ENCODE data around the gene BCL2L13. TPM values are rescaled to one million over a fixed set of nuclear protein-coding genes. Genes with fewer than 3 reads are reported as not detected.

Gene BCL2L13
- total RNA-seq, 1 experiment from 2014 or later: 52.9 TPM

DNA sequence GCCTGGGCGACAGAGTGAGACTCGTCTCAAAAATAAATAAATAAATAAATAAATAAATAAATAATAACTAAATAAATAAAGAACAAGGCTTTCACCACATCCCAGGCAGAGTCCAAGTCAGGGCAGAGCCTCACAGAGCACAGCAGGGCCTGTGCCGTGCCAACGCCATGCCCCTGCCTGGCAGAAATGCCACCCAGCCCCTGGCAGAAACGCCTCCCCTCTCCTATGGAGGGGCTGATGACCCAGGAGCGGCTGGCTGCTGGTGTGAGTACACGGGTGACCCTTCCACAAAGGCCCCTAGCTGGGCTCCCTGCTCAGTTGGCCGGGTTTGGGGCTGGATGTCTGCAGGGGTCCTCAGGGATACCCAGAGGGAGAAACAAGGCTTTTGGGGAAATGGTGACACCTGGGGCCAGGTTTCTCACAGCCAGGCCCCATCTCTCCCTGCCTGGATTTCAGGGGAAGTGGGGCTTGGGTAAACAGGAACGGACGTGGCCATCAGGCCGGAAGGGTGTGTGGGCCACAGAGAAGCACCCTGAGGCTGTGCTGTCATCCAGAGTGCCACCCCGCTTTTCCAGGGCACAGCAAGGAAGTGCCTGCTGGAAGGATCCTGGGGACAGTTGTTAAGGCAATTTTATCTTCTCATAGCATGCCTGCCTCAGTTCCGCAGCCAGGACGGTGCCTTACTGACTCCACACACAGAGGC lies 130.6 kb downstream of the BCL2L13 start:
- no peak for DNase-seq (ENCODE audit: low spot score)
- Histone ChIP-seq H3K4me3 (ENCODE audit: low read depth, low read length, poor library complexity, severe bottlenecking) (no peak overlapping the region), H3K9me3 (ENCODE audit: low read depth, low read length, poor library complexity, severe bottlenecking) (no peaks in the 10 kb centered on the region), H3K36me3 (ENCODE audit: insufficient read depth, low read length, poor library complexity, severe bottlenecking) (no peaks in the 10 kb centered on the region), H3K27me3 (replicated peaks; ENCODE audit: insufficient read depth, low read depth, low read length, poor library complexity) (no peaks in the 10 kb centered on the region), H3K4me1 (ENCODE audit: insufficient read depth, low read length, poor library complexity, severe bottlenecking) (peaks cover 6% of the 10 kb centered on the region), H3K27ac (ENCODE audit: low read depth, low read length, poor library complexity, severe bottlenecking) (no peak overlapping the region)
- no peak for TF ChIP-seq EZH2 (IDR thresholded peaks at IDR 0.05; ENCODE audit: borderline replicate concordance, low read depth, low read length, poor library complexity, severe bottlenecking)
- TF ChIP-seq, protein P1, sequence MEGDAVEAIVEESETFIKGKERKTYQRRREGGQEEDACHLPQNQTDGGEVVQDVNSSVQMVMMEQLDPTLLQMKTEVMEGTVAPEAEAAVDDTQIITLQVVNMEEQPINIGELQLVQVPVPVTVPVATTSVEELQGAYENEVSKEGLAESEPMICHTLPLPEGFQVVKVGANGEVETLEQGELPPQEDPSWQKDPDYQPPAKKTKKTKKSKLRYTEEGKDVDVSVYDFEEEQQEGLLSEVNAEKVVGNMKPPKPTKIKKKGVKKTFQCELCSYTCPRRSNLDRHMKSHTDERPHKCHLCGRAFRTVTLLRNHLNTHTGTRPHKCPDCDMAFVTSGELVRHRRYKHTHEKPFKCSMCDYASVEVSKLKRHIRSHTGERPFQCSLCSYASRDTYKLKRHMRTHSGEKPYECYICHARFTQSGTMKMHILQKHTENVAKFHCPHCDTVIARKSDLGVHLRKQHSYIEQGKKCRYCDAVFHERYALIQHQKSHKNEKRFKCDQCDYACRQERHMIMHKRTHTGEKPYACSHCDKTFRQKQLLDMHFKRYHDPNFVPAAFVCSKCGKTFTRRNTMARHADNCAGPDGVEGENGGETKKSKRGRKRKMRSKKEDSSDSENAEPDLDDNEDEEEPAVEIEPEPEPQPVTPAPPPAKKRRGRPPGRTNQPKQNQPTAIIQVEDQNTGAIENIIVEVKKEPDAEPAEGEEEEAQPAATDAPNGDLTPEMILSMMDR (conservative IDR thresholded peaks at IDR 0.05; ENCODE audit: low read depth, low read length): no peak
- ChIA-PET CTCF (no interaction called here), POLR2A (ENCODE audit: low non-redundant PET) (no interaction called here)
- intact Hi-C loops (cut with micrococcal nuclease; ENCODE audit: unreplicated experiment): no loop called here
- no TSS peak for BruUV-seq (replicated peaks)

DNA sequence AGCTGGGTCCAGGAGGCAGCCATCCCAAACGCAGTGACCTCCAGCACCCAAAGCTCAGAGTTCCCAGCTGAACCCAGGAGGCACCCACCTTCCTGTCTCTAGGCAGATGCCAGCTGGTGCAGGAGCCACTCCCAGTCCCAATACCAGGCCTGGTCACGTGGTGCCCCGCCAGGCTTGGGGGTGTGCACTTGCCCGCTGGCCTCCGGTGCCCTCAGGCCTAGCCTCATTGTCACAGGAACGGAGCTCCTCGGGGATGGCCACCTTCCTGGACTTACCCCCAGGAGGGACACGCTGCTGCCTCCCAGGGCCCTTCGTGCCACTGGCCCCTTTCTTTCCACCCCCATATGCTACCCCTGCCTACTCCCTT lies 131.1 kb downstream of the BCL2L13 start:
- intact Hi-C loops (cut with micrococcal nuclease; ENCODE audit: unreplicated experiment): no loop called here

DNA sequence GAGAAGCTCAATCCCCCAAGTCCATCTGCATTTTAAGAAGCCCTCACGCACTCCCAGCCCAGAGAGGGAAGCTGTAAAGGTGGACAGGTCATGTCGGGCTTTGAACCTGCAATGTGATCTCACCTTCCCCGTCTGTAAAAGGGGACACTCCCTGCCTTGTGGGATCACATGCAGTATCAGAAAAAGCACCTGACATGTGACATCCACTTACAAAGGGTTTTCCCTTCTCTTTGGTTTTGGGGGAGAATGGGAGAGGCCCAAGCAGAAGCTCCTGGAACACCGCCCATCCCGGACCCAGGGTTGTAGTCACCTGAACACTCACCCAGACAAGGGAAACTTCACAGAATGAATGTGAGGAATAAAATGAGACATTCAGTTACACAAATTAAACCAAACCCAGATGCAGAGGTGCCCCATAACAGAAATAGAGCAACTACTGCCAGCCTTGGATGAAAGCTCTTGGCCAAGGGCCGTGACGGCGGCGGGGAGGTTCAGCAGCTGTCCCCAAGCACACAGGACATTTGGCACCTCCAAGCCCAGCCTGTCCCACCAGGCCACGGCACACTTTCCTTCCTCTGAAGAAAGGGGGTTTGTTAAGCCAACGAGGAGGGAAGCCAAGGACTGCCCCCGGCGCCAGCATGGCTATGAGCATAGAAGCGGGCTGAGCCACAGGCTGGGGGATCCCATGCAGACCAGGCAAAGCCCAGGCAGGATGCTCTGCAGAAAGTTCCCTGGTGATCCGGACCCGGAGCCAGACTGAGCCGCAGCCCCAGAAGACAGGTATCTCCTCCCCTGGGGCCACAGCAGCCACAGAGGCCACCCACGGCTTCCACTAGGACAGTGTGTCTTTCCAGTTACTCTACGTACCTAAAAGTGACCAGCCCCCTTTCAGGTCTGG lies 131.9 kb downstream of the BCL2L13 start:
- no peak for DNase-seq (ENCODE audit: low spot score)
- POLR2A ChIA-PET (ENCODE audit: low non-redundant PET): no interaction called here
- TF ChIP-seq EZH2 (IDR thresholded peaks at IDR 0.05; ENCODE audit: borderline replicate concordance, low read depth, low read length, poor library complexity, severe bottlenecking): no peak
- TF ChIP-seq, protein P1 (conservative IDR thresholded peaks at IDR 0.05; ENCODE audit: low read depth, low read length): no peak
- H3K36me3 ChIP-seq (ENCODE audit: insufficient read depth, low read length, poor library complexity, severe bottlenecking): no peaks in the 10 kb centered on the region
- H3K27me3 ChIP-seq (replicated peaks; ENCODE audit: insufficient read depth, low read depth, low read length, poor library complexity): no peaks in the 10 kb centered on the region
- no peak overlapping the region for H3K4me3 ChIP-seq (ENCODE audit: low read depth, low read length, poor library complexity, severe bottlenecking)
- peaks cover 11% of the 10 kb centered on the region for H3K4me1 ChIP-seq (ENCODE audit: insufficient read depth, low read length, poor library complexity, severe bottlenecking)
- intact Hi-C loops (cut with micrococcal nuclease; ENCODE audit: unreplicated experiment): no loop called here
- no TSS peak for BruUV-seq (replicated peaks)
- no peaks in the 10 kb centered on the region for H3K9me3 ChIP-seq (ENCODE audit: low read depth, low read length, poor library complexity, severe bottlenecking)
- CTCF ChIA-PET: no interaction called here
- H3K27ac ChIP-seq (ENCODE audit: low read depth, low read length, poor library complexity, severe bottlenecking): no peak overlapping the region

More for the DNA sequence above, 131.1 kb downstream of the BCL2L13 start:
- BruUV-seq (replicated peaks): no TSS peak
- no peak for TF ChIP-seq EZH2 (IDR thresholded peaks at IDR 0.05; ENCODE audit: borderline replicate concordance, low read depth, low read length, poor library complexity, severe bottlenecking)
- TF ChIP-seq, protein P1 (conservative IDR thresholded peaks at IDR 0.05; ENCODE audit: low read depth, low read length): no peak
- H3K4me1 ChIP-seq (ENCODE audit: insufficient read depth, low read length, poor library complexity, severe bottlenecking): peaks cover 9% of the 10 kb centered on the region
- H3K27ac ChIP-seq (ENCODE audit: low read depth, low read length, poor library complexity, severe bottlenecking): no peak overlapping the region
- no peak overlapping the region for H3K4me3 ChIP-seq (ENCODE audit: low read depth, low read length, poor library complexity, severe bottlenecking)
- H3K27me3 ChIP-seq (replicated peaks; ENCODE audit: insufficient read depth, low read depth, low read length, poor library complexity): no peaks in the 10 kb centered on the region
- POLR2A ChIA-PET (ENCODE audit: low non-redundant PET): no interaction called here
- CTCF ChIA-PET: no interaction called here
- DNase-seq (ENCODE audit: low spot score): no peak
- H3K36me3 ChIP-seq (ENCODE audit: insufficient read depth, low read length, poor library complexity, severe bottlenecking): no peaks in the 10 kb centered on the region
- no peaks in the 10 kb centered on the region for H3K9me3 ChIP-seq (ENCODE audit: low read depth, low read length, poor library complexity, severe bottlenecking)
